GM23338 (cell line): ENCODE measurements around the gene DSE. TPM values are rescaled to one million over a fixed set of nuclear protein-coding genes. Genes with fewer than 3 reads are reported as not detected.

Experiments
- ATAC-seq: fragments of 200-7000 bp; cut with Tn5 transposase; 3 replicates; pipeline ENCODE4 v1.9.1; 2020
- DNase-seq: peaks from one replicate; pipeline ENCODE4 v3.0.0-alpha.2; 2015; ENCODE audit warnings: low spot score
- H2AFZ ChIP-seq: fragments of 200-600 bp; sonication (generic); 2 replicates; pipeline ENCODE4 v1.8.0; 2016; ENCODE audit warnings: antibody characterized with exemption, mild to moderate bottlenecking, moderate library complexity
- H3F3A ChIP-seq: fragments of 200-600 bp; sonication (generic); replicated peaks from 2 replicates; pipeline ENCODE4 v1.8.0; 2017; ENCODE audit warnings: antibody characterized with exemption, mixed run types, low read depth
- H3K27ac ChIP-seq: fragments of 200-600 bp; sonication (generic); 2 replicates; pipeline ENCODE4 v1.6.1; 2016; ENCODE audit warnings: low read depth
- H3K27me3 ChIP-seq: fragments of 200-600 bp; sonication (generic); 2 replicates; pipeline ENCODE4 v1.8.0; 2016; ENCODE audit warnings: mild to moderate bottlenecking, mixed run types, moderate library complexity; ENCODE audit not compliant: insufficient read depth
- H3K36me3 ChIP-seq: fragments of 200-600 bp; sonication (generic); 2 replicates; pipeline ENCODE4 v1.8.0; 2016; ENCODE audit warnings: mild to moderate bottlenecking; ENCODE audit not compliant: insufficient read depth
- H3K4me1 ChIP-seq: fragments of 200-600 bp; sonication (generic); 2 replicates; pipeline ENCODE4 v1.8.0; 2016; ENCODE audit warnings: mild to moderate bottlenecking, moderate library complexity; ENCODE audit not compliant: insufficient read depth
- H3K4me2 ChIP-seq: fragments of 200-600 bp; sonication (generic); 2 replicates; pipeline ENCODE4 v1.7.1; 2017; ENCODE audit warnings: mixed run types
- H3K4me3 ChIP-seq: fragments of 200-600 bp; sonication (generic); 2 replicates; pipeline ENCODE4 v1.6.1; 2016; ENCODE audit warnings: mixed run types
- H3K79me2 ChIP-seq: fragments of 200-600 bp; sonication (generic); replicated peaks from 2 replicates; pipeline ENCODE4 v1.8.0; 2017; ENCODE audit warnings: mild to moderate bottlenecking; ENCODE audit not compliant: insufficient read depth
- H3K9me2 ChIP-seq: fragments of 200-600 bp; sonication (generic); 2 replicates; pipeline ENCODE4 v1.8.0; 2017; ENCODE audit not compliant: insufficient read depth
- H4K20me1 ChIP-seq: fragments of 200-600 bp; sonication (generic); replicated peaks from 2 replicates; pipeline ENCODE4 v1.8.0; 2017; ENCODE audit warnings: mild to moderate bottlenecking; ENCODE audit not compliant: insufficient read depth
- H3K27ac Mint-ChIP-seq: 2 replicates; pipeline ENCODE4 v1.8.0; 2020; ENCODE audit warnings: inconsistent platforms, mild to moderate bottlenecking, moderate library complexity, mixed read lengths
- H3K27me3 Mint-ChIP-seq: 3 replicates; pipeline ENCODE4 v1.8.0; 2022; ENCODE audit warnings: low read depth, mild to moderate bottlenecking, moderate library complexity, mixed read lengths, inconsistent platforms; ENCODE audit not compliant: insufficient read depth, poor library complexity
- H3K36me3 Mint-ChIP-seq: 3 replicates; pipeline ENCODE4 v1.8.0; 2021; ENCODE audit warnings: low read depth, mild to moderate bottlenecking, inconsistent platforms, moderate library complexity, mixed read lengths
- H3K4me1 Mint-ChIP-seq: 3 replicates; pipeline ENCODE4 v1.8.0; 2020; ENCODE audit warnings: mild to moderate bottlenecking, inconsistent platforms, mixed read lengths
- H3K4me3 Mint-ChIP-seq: 3 replicates; pipeline ENCODE4 v1.8.0; 2021; ENCODE audit warnings: moderate library complexity, mild to moderate bottlenecking, inconsistent platforms, mixed read lengths
- H3K9me3 Mint-ChIP-seq: 3 replicates; pipeline ENCODE4 v1.8.0; 2020; ENCODE audit warnings: moderate library complexity, mild to moderate bottlenecking, inconsistent platforms, mixed read lengths
- CREB1 ChIP-seq: fragments of 250-450 bp; sonication (Bioruptor Pico); IDR thresholded peaks from 2 replicates; pipeline ENCODE4 v1.5.0; 2020; ENCODE audit warnings: low read depth, mild to moderate bottlenecking, moderate library complexity
- ETS1 ChIP-seq: IDR thresholded peaks from 2 replicates; pipeline ENCODE4 v1.6.1; 2016; ENCODE audit warnings: antibody characterized with exemption
- EZH2 ChIP-seq: fragments of 200-600 bp; sonication (generic); IDR thresholded peaks from one replicate; pipeline ENCODE4 v1.8.0; 2017; ENCODE audit warnings: antibody characterized with exemption, mild to moderate bottlenecking, low read depth; ENCODE audit not compliant: unreplicated experiment
- EZH2phosphoT487 ChIP-seq: fragments of 200-600 bp; sonication (generic); IDR thresholded peaks from one replicate; pipeline ENCODE4 v1.8.1; 2018; ENCODE audit warnings: antibody characterized with exemption; ENCODE audit not compliant: unreplicated experiment
- JUNB ChIP-seq: IDR thresholded peaks from one replicate; pipeline ENCODE4 v1.6.1; 2016; ENCODE audit warnings: antibody characterized with exemption; ENCODE audit not compliant: unreplicated experiment
- NANOG ChIP-seq: IDR thresholded peaks from 2 replicates; pipeline ENCODE4 v1.6.1; 2016; ENCODE audit warnings: antibody characterized with exemption, borderline replicate concordance
- POLR2AphosphoS5 ChIP-seq: IDR thresholded peaks from 2 replicates; pipeline ENCODE4 v1.6.1; 2016; ENCODE audit warnings: antibody characterized with exemption, low read depth
- STAT1 ChIP-seq: IDR thresholded peaks from one replicate; pipeline ENCODE4 v1.6.1; 2016; ENCODE audit warnings: antibody characterized with exemption; ENCODE audit not compliant: unreplicated experiment
- ZNF114 ChIP-seq: fragments of 250-450 bp; sonication (Bioruptor Pico); IDR thresholded peaks from 2 replicates; pipeline ENCODE4 v1.5.0; 2020; ENCODE audit warnings: mild to moderate bottlenecking, moderate library complexity
- ZNF331 ChIP-seq: fragments of 250-450 bp; sonication (Bioruptor Pico); IDR thresholded peaks from 2 replicates; pipeline ENCODE4 v1.5.0; 2020; ENCODE audit warnings: low read depth, mild to moderate bottlenecking, moderate library complexity
- polyA plus RNA-seq: library from polyadenylated mRNA; unstranded; fragments of >200 nt; fragmentation: Nextera tagmentation; extraction: Ambion mirVana; gene quantifications from 2 replicates; pipeline ENCODE4 v1.2.1, GENCODE V29; 2016
- total RNA-seq: library from RNA; depleted of rRNA; stranded (reverse); fragments of >200 nt; shearing (Covaris generic); gene quantifications from 2 replicates; pipeline ENCODE4 v1.2.3, GENCODE V29; 2014
- TF ChIP-seq, protein P1 (sequence below): IDR thresholded peaks from one replicate; pipeline ENCODE4 v1.6.1; 2018; ENCODE audit warnings: antibody characterized with exemption; ENCODE audit not compliant: unreplicated experiment
- TF ChIP-seq, protein P2 (sequence below), 2 experiments: fragments of 200-600 bp in 1 of 2; sonication (generic) in 1 of 2; conservative IDR thresholded peaks; 2 replicates each; pipeline versions ENCODE4 v1.5.1 to v1.6.1; 2016 to 2017; ENCODE audit warnings: antibody characterized with exemption in 2 of 2, low read depth in 2 of 2, mild to moderate bottlenecking in 2 of 2, moderate library complexity in 1 of 2
- TF ChIP-seq, protein P3 (sequence below): fragments of 250-450 bp; sonication (Bioruptor Pico); IDR thresholded peaks from 2 replicates; pipeline ENCODE4 v1.5.0; 2020; ENCODE audit warnings: mild to moderate bottlenecking, moderate library complexity

DSE gene
- total and polyA plus RNA-seq, 2 experiments from 2014 or later: 18.8 to 45.2 TPM

DNA sequence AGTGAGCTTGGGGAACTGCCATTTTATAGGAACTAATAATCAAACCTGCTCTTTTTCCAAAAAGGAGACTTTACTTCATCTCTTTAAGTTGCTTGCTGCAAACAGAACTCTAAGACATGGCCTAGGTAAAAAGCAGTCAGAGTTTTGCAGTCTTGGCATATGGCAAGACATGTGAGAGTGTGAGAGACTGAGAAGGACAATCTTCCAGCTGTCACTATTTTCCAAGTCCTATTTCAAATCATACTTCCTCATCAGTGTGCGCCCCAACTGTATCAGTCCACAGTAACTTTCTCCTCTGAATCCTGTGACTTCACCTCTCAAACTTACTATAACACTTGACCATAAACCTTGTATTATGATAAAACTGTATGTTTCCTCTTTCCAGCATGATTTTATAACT is 100.8 kb downstream of the DSE start:
- Mint-ChIP-seq H3K36me3 (no peaks in the 10 kb centered on the region), H3K4me1 (0 out of 3 replicates have a peak, but pooled peaks cover 4% of the 10 kb centered on the region), H3K4me3 (no peak overlapping the region), H3K27ac (no peak overlapping the region), H3K27me3 (peaks cover 5% of the 10 kb centered on the region), H3K9me3 (no peaks in the 10 kb centered on the region)
- Histone ChIP-seq H3K27me3 (no peaks in the 10 kb centered on the region), H3K27ac (no peak overlapping the region), H3K4me1 (no peaks in the 10 kb centered on the region; the same call in 1 of the 2 replicates), H3F3A (no peaks in the 10 kb centered on the region), H3K9me2 (no peaks in the 10 kb centered on the region), H3K4me3 (no peak overlapping the region), H4K20me1 (no peaks in the 10 kb centered on the region), H2AFZ (no peak overlapping the region), H3K4me2 (no peak overlapping the region), H3K36me3 (no peaks in the 10 kb centered on the region), H3K79me2 (no peaks in the 10 kb centered on the region)
- DNase-seq: no peak
- no peak for ATAC-seq
- no peak for TF ChIP-seq JUNB
- TF ChIP-seq, protein P1, sequence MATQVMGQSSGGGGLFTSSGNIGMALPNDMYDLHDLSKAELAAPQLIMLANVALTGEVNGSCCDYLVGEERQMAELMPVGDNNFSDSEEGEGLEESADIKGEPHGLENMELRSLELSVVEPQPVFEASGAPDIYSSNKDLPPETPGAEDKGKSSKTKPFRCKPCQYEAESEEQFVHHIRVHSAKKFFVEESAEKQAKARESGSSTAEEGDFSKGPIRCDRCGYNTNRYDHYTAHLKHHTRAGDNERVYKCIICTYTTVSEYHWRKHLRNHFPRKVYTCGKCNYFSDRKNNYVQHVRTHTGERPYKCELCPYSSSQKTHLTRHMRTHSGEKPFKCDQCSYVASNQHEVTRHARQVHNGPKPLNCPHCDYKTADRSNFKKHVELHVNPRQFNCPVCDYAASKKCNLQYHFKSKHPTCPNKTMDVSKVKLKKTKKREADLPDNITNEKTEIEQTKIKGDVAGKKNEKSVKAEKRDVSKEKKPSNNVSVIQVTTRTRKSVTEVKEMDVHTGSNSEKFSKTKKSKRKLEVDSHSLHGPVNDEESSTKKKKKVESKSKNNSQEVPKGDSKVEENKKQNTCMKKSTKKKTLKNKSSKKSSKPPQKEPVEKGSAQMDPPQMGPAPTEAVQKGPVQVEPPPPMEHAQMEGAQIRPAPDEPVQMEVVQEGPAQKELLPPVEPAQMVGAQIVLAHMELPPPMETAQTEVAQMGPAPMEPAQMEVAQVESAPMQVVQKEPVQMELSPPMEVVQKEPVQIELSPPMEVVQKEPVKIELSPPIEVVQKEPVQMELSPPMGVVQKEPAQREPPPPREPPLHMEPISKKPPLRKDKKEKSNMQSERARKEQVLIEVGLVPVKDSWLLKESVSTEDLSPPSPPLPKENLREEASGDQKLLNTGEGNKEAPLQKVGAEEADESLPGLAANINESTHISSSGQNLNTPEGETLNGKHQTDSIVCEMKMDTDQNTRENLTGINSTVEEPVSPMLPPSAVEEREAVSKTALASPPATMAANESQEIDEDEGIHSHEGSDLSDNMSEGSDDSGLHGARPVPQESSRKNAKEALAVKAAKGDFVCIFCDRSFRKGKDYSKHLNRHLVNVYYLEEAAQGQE: no peak
- no peak for TF ChIP-seq ZNF331 (CRISPR knock-in tag)
- TF ChIP-seq, protein P2, sequence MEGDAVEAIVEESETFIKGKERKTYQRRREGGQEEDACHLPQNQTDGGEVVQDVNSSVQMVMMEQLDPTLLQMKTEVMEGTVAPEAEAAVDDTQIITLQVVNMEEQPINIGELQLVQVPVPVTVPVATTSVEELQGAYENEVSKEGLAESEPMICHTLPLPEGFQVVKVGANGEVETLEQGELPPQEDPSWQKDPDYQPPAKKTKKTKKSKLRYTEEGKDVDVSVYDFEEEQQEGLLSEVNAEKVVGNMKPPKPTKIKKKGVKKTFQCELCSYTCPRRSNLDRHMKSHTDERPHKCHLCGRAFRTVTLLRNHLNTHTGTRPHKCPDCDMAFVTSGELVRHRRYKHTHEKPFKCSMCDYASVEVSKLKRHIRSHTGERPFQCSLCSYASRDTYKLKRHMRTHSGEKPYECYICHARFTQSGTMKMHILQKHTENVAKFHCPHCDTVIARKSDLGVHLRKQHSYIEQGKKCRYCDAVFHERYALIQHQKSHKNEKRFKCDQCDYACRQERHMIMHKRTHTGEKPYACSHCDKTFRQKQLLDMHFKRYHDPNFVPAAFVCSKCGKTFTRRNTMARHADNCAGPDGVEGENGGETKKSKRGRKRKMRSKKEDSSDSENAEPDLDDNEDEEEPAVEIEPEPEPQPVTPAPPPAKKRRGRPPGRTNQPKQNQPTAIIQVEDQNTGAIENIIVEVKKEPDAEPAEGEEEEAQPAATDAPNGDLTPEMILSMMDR (conservative IDR thresholded peaks at IDR 0.05; ENCODE audit: low read depth in 2 of 2): no peak
- no peak for TF ChIP-seq CREB1 (CRISPR knock-in tag)
- no peak for TF ChIP-seq POLR2AphosphoS5
- TF ChIP-seq NANOG: no peak
- TF ChIP-seq, protein P3, sequence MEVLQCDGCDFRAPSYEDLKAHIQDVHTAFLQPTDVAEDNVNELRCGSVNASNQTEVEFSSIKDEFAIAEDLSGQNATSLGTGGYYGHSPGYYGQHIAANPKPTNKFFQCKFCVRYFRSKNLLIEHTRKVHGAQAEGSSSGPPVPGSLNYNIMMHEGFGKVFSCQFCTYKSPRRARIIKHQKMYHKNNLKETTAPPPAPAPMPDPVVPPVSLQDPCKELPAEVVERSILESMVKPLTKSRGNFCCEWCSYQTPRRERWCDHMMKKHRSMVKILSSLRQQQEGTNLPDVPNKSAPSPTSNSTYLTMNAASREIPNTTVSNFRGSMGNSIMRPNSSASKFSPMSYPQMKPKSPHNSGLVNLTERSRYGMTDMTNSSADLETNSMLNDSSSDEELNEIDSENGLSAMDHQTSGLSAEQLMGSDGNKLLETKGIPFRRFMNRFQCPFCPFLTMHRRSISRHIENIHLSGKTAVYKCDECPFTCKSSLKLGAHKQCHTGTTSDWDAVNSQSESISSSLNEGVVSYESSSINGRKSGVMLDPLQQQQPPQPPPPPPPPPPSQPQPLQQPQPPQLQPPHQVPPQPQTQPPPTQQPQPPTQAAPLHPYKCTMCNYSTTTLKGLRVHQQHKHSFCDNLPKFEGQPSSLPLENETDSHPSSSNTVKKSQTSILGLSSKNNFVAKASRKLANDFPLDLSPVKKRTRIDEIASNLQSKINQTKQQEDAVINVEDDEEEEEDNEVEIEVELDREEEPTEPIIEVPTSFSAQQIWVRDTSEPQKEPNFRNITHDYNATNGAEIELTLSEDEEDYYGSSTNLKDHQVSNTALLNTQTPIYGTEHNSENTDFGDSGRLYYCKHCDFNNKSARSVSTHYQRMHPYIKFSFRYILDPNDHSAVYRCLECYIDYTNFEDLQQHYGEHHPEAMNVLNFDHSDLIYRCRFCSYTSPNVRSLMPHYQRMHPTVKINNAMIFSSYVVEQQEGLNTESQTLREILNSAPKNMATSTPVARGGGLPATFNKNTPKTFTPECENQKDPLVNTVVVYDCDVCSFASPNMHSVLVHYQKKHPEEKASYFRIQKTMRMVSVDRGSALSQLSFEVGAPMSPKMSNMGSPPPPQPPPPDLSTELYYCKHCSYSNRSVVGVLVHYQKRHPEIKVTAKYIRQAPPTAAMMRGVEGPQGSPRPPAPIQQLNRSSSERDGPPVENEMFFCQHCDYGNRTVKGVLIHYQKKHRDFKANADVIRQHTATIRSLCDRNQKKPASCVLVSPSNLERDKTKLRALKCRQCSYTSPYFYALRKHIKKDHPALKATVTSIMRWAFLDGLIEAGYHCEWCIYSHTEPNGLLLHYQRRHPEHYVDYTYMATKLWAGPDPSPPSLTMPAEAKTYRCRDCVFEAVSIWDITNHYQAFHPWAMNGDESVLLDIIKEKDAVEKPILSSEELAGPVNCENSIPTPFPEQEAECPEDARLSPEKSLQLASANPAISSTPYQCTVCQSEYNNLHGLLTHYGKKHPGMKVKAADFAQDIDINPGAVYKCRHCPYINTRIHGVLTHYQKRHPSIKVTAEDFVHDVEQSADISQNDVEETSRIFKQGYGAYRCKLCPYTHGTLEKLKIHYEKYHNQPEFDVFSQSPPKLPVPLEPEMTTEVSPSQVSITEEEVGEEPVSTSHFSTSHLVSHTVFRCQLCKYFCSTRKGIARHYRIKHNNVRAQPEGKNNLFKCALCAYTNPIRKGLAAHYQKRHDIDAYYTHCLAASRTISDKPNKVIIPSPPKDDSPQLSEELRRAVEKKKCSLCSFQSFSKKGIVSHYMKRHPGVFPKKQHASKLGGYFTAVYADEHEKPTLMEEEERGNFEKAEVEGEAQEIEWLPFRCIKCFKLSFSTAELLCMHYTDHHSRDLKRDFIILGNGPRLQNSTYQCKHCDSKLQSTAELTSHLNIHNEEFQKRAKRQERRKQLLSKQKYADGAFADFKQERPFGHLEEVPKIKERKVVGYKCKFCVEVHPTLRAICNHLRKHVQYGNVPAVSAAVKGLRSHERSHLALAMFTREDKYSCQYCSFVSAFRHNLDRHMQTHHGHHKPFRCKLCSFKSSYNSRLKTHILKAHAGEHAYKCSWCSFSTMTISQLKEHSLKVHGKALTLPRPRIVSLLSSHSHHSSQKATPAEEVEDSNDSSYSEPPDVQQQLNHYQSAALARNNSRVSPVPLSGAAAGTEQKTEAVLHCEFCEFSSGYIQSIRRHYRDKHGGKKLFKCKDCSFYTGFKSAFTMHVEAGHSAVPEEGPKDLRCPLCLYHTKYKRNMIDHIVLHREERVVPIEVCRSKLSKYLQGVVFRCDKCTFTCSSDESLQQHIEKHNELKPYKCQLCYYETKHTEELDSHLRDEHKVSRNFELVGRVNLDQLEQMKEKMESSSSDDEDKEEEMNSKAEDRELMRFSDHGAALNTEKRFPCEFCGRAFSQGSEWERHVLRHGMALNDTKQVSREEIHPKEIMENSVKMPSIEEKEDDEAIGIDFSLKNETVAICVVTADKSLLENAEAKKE (CRISPR knock-in tag): no peak
- no peak for TF ChIP-seq EZH2
- no peak for TF ChIP-seq EZH2phosphoT487
- TF ChIP-seq ZNF114 (CRISPR knock-in tag): no peak
- no peak for TF ChIP-seq ETS1
- TF ChIP-seq STAT1: no peak
